HG02970 (cell line): ENCODE data around the gene CCDC32.

Experiments used
- ATAC-seq: cut with Tn5 transposase; IDR thresholded peaks from one replicate; pipeline ENCODE4 v1.9.1; 2021; ENCODE audit warnings: mild to moderate bottlenecking, moderate library complexity, moderate number of reproducible peaks; ENCODE audit not compliant: unreplicated experiment, low FRiP score

CCDC32 gene

GRCh38 chr15:40525855-40526254 is 39.0 kb downstream of the CCDC32 start:
- ATAC-seq: no peak

GRCh38 chr15:40523611-40524010 is 41.2 kb downstream of the CCDC32 start:
- ATAC-seq: no peak

- ATAC-seq: no peak
Measured at GRCh38 chr15:40516322-40516721, 48.5 kb downstream of the CCDC32 start.

GRCh38 chr15:40513609-40514008 is 51.2 kb downstream of the CCDC32 start:
- no peak for ATAC-seq

GRCh38 chr15:40512440-40512839 is 52.4 kb downstream of the CCDC32 start:
- ATAC-seq: no peak

- no peak for ATAC-seq
Measured at GRCh38 chr15:40511472-40512133, 53.2 kb downstream of the CCDC32 start.

- ATAC-seq: no peak
Measured at GRCh38 chr15:40511093-40511471, 53.8 kb downstream of the CCDC32 start.

GRCh38 chr15:40510201-40510600 is 54.6 kb downstream of the CCDC32 start:
- no peak for ATAC-seq

GRCh38 chr15:40508216-40508615 is 56.6 kb downstream of the CCDC32 start:
- ATAC-seq: no peak

- no peak for ATAC-seq
Measured at GRCh38 chr15:40506964-40507571, 57.8 kb downstream of the CCDC32 start.
